Omental fat pad (tissue), 4 donors: ENCODE results near the gene TP53AIP1. TPM values are rescaled to one million over a fixed set of nuclear protein-coding genes. Genes with fewer than 3 reads are reported as not detected.

ENCODE experiments used
- ATAC-seq: fragments of 150-250 bp; one replicate; pipeline ENCODE4 v1.9.1; 2016; ENCODE audit warnings: mild to moderate bottlenecking, moderate library complexity; ENCODE audit not compliant: low FRiP score
- DNase-seq: peaks from one replicate; pipeline ENCODE4 v3.0.0-alpha.2; 2019; ENCODE audit warnings: low spot score
- CTCF ChIP-seq, 3 donors: fragments of 450-650 bp; IDR thresholded peaks; one replicate each; pipeline ENCODE4 v1.5.1; 2016 to 2017; ENCODE audit warnings: antibody characterized with exemption in 3 of 3, mild to moderate bottlenecking in 3 of 3, moderate library complexity in 2 of 3
- total RNA-seq, 4 donors: library from RNA; depleted of rRNA; stranded (reverse); fragments of >200 nt; gene quantifications; one replicate each; pipeline ENCODE4 v1.1.0, GENCODE V29; 2016

Gene TP53AIP1
- total RNA-seq, 4 donors from 2014 or later = 0.24 to 0.37 TPM; not detected in 2

GRCh38 chr11:128886406-128887124, 56.1 kb downstream of the TP53AIP1 start:
- DNase-seq (no peak), ATAC-seq (no peak)
- no peak for TF ChIP-seq CTCF (IDR thresholded peaks at IDR 0.05)

Other genes with a start within 250 kb of the TP53AIP1 start
- 100 to 1,000 TPM in 1 of 4 donors, 10 to 100 TPM in 3; 12.9 to 118 (median 50.4) TPM for gene FLI1, start 248.8 kb downstream of the TP53AIP1 start, total RNA-seq
- under 1 TPM in 1 of 4 donors, not detected in 3; 0.96 TPM for gene KCNJ1, start 75.6 kb downstream of the TP53AIP1 start, total RNA-seq
- gene KCNJ5, start 51.5 kb downstream of the TP53AIP1 start, total RNA-seq = 10 to 100 TPM in 1 of 4 donors, 1 to 10 TPM in 3; 1.5 to 12.1 (median 3.0) TPM
- 10 to 100 TPM; 11.2 to 21.7 (median 18.1) TPM for gene ARHGAP32, start 249.5 kb upstream of the TP53AIP1 start, total RNA-seq